ENCODE results near the gene ATF4.

DNA sequence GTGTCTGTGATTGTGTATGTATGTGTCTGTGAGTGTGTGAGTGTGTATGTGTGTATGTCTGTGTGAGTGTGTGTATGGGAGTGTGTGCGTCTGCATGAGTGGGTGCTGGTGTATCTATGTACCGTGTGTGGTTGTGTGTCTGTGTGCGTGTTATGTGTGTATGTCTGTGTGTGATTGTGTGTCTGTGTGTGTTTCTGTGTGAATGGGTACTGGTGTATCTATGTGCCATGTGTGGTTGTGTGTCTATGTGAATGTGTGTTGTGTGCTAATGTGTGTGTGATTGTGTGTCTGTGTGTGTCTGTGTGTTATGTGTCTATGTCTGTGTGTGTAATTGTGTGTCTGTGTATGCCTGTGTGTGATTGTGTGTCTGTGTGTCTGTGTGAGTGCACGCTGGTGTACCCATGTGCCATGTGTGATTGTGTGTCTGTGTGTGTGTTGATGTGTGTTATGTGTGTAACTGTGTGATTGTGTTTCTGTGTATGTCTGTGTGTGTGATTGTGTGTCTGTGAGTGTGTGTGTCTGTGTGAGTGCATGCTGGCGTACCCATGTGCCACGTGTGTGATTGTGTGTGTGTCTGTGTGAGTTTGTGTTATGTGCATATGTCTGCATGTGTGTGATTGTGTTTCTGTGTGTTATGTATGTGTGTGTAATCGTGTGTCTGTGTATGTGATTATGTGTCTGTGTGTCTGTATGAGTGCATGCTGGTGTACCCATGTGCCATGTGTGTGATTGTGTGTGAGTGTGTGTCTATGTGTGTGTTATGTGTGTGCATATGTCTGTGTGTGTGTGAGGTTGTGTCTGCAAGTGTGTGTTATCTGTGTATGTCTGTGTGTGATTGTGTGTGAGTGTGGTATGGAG is 43.4 kb downstream of the ATF4 start:
- no peak for TF ChIP-seq POLR2A (IDR thresholded peaks at IDR 0.05; ENCODE audit: low read length)
- TF ChIP-seq GATA1 (IDR thresholded peaks at IDR 0.05; ENCODE audit: low read depth, low read length), result no peak

Measured in erythroblast (primary cell).